Activated CD4-positive, alpha-beta T cell treated with anti-CD3 and anti-CD28 coated beads for 48 hours (primary cell): ENCODE data around the gene WSB1.

Experiments used
- DNase-seq: peaks from one replicate; pipeline ENCODE4 v3.0.0-alpha.2; 2020

WSB1 gene

GRCh38 chr17:27362503-27362902, 68.6 kb downstream of the WSB1 start:
- no peak for DNase-seq

GRCh38 chr17:27362909-27363308, 69.0 kb downstream of the WSB1 start:
- no peak for DNase-seq

- DNase-seq = no peak
Observed at GRCh38 chr17:27363326-27363725, 69.4 kb downstream of the WSB1 start.
